Inflammatory macrophage (primary cell): Measurements from ENCODE around the gene DCLK1.

Experiments used
- DNase-seq, 2 donors: peaks; one replicate each; pipeline ENCODE4 v3.0.0-alpha.2; 2020 to 2022

Gene DCLK1

DNA sequence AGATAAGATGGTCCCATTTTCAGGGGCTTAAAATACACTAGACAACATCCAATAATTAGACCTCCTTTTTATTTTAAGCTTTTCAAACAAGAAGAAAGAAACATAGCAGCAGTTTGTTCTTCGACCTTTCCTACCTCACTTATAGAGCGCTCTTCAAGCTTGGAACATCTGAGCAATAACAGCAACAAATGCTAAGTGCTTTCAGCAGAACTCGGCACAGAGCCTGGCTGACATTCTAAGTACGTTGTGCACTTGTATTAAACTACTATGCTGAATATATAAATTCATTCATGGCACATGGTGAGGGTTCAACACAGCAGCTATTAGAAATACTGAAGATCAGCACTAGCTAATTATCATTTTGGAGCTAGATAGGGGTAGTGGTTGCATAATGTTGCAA is 398.6 kb downstream of the DCLK1 start:
- DNase-seq: no peak

GRCh38 chr13:35731471-35731870 is 399.7 kb downstream of the DCLK1 start:
- no peak for DNase-seq

DNA sequence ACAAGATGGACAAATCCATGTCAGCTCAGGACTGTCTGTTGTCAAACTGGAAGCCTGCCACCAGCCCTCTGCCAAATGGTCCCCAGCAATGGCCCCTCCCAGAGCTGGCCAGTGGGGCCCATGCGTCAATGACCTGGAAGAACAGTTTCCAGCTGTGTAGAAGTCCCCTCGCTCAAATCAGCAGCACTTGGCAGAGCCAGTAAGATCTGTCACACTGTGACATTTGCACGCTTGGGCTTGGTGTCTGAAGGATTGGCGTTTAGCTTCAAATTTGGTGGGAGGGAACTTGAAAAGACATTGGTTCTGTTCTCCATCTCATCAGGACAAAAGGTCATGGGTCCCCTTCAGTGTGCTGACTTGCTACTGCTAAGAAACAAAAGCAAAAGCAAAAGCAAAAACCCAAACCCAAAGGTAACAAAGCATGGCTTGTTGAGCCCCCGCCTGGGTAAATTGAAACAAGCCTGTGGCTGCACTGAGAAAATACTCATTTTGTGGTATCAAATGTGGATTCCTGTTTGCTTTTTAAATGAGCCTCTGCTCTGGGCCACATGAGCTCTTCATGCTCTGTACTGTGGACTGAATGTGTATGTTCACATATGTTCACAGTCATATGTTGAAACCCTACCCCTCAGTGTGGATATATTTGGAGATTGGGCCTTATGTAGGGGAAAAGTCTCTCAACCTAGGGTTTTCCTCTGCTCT is 401.1 kb downstream of the DCLK1 start:
- no peak for DNase-seq

GRCh38 chr13:35727881-35728280 is 403.3 kb downstream of the DCLK1 start:
- no peak for DNase-seq

GRCh38 chr13:35724446-35724845 is 406.7 kb downstream of the DCLK1 start:
- DNase-seq: no peak

DNA sequence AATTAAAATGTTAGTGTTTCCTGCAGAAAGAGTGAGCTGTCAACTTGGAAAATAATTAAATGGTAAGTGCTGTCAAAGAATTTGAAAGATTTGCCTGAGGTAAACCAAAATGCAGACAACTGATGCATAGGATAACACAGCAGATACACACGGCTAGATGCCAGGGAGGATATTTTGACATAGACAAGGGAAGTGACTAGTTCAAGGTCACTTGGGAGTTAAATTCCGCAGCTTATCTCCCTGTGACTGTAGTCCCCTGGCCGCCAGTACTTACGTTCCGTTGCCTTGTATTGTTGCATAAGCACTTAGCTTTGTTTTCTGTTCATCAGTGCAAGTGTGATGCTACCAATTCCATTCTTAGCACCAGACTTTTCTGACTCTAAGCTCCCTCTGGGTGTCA is 407.4 kb downstream of the DCLK1 start:
- DNase-seq: no peak

- DNase-seq: no peak
These were observed 408.1 kb downstream of the DCLK1 start for GRCh38 chr13:35723053-35723461.

GRCh38 chr13:35722458-35723052 is 408.6 kb downstream of the DCLK1 start:
- DNase-seq: peak in 1 of 2 donors; percentile 26

GRCh38 chr13:35720690-35721554 is 410.3 kb downstream of the DCLK1 start:
- DNase-seq: peak; percentile 24 to 32

DNA sequence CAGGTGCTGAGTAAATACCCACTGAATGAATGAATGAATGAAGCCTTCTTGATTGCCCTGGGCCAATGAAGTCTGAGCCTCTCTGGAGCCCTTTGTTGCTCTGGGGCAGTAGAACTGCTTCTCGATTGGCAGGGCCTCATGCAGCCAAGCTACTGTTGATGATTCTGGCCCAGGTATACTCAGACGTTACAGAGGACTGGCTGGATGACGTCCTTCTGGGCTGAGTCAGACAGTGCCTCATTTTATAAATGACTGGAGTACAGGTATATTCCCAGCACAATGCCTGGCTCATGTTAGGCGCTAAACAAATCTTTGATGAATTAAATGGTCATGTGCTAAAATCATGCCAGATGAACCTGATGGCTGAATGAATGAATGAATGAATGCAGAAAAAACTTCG is 410.9 kb downstream of the DCLK1 start:
- DNase-seq: no peak
